Left lobe of liver (tissue), 2 donors: Measurements from ENCODE around the gene NRARP. TPM values are rescaled to one million over a fixed set of nuclear protein-coding genes. Genes with fewer than 3 reads are reported as not detected.
A peak's percentile ranks its signal among the peaks of the same experiment; 100 is the strongest.

Experiments
- ATAC-seq: fragments of 200-7000 bp; cut with Tn5 transposase; one replicate; pipeline ENCODE4 v1.9.1; 2020; ENCODE audit warnings: mild to moderate bottlenecking, moderate library complexity
- DNase-seq: peaks from one replicate; pipeline ENCODE4 v3.0.0-alpha.2; 2020; ENCODE audit warnings: low spot score
- total RNA-seq: library from RNA; stranded (reverse); gene quantifications from one replicate; pipeline ENCODE4 v1.2.1, GENCODE V29; 2021
- donor health status: DM: no; HTN: no; CAD: no; lungs with moderate emphysema.
- donor health status: DM: no; HTN: yes; CAD: no.

Gene NRARP
- total RNA-seq, 1 donor from 2014 or later, result 1.3 TPM

DNA sequence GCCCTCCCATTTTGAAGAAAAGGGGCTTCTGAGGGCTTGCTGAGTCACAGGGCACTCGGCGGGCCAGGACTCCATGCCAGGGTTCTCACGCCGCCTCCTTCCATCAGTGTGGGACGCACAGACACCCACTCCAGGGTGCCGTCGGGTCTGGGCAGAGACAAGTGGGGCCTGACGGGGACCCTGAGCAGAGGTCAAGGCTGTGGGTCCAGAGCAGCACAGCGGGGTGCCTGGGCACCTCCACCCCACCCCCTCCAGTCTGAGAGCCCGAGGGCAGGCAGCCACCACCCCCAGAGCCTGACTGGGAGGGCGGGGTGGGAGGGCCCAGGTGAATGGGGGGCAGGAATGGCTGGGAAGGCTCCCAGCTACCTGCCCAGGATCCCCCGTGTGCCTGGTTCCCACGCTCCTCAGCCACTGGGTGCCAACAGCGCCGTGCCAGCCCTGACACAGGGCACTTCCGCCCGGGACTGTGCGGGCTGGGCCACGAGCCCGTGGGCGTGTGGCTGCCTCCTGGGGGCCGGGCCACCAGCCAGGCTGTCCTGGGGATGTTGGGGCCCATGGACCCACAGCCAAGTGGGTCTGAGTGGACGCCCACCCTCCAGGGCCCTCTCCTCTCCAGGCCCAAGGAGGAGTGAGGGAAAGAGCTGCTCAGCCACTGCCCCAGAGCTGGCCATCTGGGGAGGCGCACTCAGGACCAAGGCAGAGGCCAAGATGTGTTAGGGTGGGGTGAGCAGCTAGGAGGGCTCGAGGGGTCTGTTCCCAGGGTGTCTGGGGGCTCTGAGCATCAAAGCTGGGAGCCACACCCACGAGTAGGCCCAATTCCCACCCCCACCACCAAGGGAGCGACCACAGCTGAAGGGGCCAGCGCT lies 10.1 kb upstream of the NRARP start:
- DNase-seq (no peak), ATAC-seq (no peak)

DNA sequence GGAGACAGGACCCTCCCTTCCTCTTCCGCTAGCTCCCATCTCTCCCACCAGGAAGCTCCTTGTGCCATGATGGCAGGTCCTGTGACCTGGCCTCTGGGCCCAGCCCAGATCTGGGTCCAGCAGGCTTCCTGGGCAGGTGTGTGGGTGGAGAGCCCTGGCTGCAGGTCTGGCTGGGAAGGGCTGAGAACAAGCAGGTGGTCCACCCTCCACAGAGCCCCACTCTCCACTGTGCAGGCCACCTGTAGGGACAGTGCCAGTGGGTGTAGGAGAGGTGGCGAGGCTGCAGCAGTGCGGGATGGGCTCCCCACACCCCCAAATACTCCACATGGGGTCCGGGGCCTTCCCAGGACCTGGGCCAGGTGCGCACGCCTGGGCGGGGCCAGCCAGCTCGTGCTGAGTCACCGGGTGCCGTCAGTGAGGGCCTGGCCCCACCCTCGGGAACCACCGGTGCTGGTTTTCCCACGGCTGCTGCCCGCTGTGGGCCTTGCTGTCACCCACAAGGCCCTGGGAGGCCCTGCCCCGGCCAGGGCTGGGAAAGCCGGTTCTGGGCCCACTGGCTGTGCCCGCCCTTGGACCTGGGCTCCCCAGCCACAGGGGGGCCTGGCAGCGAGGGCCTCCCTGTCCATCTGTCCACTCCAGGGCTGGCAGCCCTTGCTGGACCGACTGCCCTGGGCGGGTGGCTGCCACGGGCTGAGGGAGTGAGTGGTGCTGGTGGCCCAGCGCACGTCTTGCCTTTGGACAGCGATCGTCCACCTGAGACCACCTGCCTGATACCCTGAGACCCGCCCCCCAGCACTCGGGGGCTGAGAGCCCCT lies 9.3 kb upstream of the NRARP start:
- DNase-seq (peak; percentile 45), ATAC-seq (no peak)

DNA sequence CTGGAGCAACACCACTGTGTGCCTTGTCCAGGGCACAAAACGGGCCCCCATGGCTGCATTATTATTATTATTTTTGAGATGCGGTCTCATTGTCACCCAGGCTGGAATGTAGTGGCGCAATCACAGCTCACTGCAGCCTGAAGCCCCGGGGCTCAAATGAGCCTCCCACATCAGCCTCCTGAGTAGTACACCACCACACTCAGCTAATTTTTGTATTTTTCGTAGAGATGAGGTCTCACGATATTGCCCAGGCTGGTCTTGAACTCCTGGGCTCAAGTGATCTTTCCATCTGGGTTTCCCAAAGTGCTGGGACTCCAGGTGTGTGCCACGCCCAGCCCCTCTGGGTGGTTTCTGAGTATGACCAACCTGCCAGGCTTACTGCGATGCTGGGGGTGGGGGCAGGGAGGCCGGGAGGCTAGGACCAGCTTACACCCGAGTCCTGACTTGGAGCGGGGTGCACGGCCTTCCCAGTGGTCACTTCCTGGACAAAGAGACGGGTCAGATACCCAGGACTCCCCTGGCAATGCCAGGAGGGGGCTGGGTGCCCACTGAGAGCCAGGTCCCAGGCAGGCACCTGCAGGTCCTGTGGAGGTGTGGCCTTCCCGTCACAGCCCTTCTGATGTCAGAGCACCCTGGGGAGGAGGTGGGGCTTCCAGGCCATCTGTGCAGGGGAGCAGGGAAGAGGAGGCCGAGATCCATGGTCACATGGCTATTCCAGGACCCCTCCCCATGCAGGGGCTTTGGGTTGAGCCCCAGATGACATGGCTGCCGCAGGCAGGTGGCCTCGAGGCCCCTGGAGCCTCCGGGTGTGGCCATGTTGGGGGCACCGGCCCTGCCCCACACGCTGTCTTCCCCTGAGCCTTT lies 8.3 kb upstream of the NRARP start:
- no peak for ATAC-seq
- peak; percentile 44 for DNase-seq

DNA sequence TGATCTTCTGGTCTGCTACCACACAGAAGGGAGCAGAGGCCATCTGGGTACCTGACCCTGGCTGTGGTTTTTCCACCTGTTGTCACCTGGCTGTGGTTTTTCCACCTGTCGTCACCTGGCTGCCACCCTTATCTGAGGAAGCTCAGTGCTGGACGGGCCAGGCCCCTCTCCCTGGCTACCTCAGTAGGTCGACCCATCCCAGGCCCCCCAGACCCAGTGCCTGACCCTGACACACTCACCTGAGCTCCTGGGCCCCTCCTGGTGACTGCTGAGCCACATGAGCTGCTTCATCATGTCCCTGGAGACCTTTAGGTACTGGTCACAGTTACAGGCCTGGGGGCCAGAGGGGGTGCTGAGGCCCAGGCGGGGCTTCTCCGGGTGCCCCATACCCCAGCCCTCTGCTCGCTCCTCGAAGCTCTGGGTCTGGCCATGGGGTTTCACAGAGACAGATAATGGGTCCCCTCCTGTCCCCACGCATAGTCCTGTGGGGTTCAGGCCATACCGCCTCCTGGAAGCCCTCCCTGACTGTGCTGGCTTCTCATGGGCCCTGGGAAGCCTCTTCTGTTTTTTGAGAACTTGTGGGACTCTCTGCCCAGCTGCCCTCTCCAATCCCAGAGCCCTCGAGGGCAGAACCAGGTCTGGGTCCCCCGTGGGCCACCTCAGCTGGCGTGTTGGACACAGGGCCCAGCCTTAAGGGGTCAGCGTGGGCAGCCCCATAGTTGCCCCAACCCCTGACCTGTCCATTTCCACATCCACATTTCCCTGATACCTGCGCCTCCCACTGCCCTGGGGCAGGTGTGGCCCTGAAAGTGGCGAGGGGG lies 7.5 kb upstream of the NRARP start:
- no peak for DNase-seq
- no peak for ATAC-seq

DNA sequence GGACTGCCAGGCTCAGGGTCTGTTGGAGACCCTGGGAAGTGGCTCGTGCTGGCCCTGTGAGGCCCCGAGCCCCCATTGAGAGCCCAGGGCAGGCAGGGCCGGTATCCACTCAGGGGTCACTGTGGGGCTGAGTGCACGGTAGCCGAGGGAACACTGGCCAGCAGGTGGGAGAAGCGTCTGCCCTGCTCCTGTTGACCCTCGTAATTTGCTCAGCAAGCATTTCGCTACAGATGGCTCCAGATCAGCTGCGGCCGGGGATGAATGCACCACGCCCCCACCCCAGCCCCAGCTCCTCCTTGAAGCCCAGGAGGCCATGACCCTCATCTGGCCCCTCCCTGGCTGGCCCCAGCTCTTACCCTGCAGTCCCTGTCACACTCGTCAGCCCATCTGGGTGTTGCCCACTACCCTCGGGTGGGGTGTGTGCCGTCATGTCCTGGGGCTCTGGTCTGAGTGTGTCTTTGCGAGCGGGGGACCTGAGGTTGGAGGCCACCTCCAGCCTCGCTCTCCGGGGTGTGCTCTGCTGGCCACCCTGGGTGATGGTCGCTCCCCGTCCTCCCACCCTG lies 6.1 kb upstream of the NRARP start:
- DNase-seq (no peak), ATAC-seq (no peak)

DNA sequence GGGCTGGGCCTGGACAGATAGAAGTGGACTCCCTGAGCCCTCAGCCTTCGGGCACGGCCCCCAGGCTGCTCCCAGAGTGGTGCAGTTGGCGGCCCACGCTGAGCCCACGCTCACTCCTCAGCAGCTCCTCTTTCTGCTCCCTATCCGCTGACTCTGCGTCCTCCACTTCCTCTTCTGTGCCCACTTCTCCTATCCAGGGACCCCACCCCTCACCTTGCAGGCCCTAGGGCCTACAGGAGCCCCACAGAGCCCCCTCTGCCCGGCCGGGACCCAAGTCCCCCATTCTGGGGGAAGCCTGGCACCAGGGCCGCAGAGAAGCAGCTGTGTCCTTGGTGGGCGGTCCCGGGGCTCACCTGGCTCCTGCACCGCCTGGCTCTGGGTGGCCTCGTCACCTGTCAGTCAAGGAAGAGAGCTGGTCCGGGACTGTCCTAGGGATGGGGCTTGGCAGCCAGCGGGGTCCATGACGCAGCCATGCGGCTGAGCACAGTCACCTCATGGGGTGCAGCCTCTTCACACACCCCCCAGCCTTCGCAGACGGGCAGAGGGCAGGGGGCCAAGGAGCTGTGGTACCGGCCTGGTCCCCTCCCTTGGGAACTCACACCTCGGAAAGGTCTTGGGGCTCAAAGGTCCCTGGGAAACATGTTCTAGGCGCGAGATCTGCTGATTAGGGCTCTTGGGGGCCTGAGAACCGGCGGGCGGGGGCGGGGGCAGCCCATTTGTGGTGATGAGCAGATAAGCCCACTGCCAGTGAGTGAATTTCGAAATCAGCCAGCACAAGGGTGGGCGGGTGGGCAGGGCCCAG lies 5.4 kb upstream of the NRARP start:
- ATAC-seq, result no peak

DNA sequence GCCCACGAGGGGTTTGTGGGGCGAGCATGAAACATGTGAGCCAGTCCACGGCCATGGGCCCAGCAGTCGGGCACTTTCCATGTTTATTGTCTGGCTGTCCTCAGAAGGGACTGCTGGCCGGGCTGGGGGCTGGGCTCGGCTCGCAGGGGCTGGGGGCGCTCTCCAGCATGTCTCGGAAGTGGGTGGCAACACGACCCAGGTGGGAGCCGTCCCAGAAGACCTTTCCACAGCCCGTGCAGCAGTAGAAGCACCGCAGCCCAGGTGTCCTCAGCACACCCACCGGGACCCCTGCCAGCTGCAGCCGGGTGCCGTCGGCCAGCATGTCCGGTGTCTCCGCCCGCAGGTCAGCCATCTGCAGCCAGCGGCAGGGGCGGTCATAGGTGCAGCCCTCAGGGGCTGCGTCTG lies 4.8 kb upstream of the NRARP start:
- DNase-seq, result peak; percentile 48
- peak; percentile 5 for ATAC-seq

More for the DNA sequence above, 5.4 kb upstream of the NRARP start:
- DNase-seq, result peak; percentile 45

DNA sequence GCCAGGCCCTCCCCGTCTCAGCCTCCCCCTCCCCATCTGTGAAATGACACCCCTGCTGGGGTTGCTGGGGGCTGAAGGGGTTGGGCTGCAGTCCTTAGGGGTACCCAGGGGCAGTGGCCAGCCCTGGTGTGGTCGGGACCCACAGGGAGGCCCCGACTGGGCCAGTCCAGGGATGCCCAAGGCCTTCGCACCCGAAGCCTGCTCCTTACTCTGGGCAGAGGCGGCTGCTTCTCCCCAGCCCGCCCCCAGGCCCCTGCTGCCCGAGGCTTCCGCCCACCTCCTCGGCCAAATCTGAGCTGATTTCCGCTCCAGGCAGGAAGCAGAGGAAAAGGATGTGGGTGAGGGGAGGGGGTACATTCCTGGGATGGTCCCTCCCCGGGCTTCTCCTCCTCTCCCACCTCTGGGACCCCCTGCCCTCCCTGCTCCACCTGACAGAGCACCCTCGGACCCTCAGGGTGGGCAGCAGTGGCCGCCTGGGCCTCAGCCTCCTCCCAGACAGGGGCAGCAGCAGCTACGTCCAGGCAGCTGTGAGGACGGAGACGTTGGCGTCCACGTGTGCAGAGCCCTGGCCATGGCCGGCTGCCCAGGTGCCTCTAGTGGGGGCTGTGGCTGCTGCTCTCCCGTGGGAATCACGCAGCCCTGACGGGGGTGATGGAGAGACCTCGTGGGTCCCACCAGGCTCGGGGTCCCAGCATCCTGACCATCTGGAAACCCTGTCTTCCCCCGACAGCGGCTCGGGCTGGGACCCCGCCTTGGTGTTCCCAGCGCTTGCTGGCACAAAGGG lies 4.2 kb upstream of the NRARP start:
- ATAC-seq, result peak; percentile 7

DNA sequence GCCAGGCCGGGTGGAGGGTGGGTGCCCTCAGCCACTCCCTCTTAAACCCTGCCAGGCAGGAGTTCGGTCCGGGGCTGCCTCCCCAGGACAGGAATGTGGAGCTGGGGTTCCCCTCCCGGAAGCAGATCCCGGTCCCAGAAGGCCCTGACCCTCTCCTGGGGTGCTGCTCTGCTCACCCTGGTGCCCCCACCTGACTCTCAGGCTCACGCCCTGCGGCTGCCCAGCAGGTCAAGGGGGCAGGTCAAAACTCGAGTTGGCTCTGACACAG lies 3.7 kb upstream of the NRARP start:
- peak; percentile 51 for DNase-seq
- ATAC-seq, result no peak

More for the DNA sequence above, 4.2 kb upstream of the NRARP start:
- DNase-seq, result peak; percentile 49

DNA sequence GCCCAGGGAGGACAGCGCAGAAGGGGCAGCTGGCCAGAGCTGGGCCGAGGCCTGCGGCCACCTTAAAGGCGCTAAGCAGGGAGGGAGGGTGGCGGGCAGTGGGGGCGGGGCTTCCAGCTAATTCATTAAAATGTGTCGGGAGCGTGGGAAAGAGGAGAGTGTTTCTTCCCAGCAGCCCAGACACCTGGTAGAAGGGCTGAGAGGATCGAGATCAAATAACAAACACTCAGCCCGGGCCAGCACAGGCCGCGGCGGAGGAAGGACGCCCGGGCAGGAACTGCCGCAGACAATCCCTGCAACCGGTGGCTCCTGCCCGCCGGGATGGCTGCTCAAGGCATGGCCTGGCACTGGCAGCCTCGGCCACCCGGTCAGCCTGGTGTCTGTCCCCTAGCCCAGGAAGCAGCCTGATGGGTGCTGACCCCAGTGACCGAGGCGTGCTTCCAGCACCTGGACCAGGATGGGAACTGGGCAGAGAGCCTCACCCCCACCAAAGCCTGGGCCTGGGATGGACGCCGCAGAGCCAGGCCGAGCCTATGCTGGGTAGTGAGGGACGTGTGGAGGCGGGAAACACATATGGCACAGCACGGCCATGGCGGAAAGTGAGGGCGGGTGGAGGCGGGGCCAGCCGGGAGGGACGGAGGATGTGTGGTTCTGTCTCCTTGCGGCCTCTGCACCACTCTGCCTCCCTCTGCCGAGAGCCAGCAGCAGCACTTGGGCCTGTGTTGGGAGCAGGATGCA lies 3.2 kb upstream of the NRARP start:
- ATAC-seq (peak; percentile 31), DNase-seq (peak; percentile 48)

DNA sequence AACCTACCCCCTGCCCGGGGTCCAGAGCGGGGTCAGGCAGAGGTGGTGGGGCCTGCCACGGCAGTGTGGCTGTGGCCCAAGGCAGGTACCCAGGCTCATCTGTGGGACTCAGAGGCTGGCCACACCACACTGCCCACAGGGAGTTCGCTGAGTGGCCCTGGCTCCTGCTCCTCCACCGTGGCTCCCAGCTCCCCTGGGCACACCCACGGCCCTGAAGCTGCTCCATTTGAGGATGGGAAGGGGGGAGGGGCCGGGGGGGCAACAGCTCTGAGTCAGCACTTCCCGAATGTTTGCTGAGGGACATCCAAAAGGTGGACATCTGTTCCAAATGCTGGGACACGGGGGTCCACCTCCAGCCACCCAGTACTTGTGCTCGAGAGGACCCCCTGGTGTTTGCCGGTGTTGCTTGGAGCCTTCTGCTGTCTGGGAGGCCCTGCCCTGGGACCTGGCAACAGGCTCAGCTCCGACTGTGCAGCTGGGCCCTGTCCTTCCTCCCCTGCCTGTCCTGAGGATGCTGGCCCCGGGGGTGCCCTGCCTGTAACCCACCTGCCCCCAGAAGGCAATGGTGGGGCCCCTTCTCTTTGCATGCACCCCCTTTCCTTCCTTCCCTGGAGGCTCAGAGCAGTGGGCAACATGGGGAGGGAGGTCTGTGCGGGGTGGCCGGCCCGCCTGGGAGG lies 2.5 kb upstream of the NRARP start:
- ATAC-seq (no peak), DNase-seq (peak; percentile 44)

DNA sequence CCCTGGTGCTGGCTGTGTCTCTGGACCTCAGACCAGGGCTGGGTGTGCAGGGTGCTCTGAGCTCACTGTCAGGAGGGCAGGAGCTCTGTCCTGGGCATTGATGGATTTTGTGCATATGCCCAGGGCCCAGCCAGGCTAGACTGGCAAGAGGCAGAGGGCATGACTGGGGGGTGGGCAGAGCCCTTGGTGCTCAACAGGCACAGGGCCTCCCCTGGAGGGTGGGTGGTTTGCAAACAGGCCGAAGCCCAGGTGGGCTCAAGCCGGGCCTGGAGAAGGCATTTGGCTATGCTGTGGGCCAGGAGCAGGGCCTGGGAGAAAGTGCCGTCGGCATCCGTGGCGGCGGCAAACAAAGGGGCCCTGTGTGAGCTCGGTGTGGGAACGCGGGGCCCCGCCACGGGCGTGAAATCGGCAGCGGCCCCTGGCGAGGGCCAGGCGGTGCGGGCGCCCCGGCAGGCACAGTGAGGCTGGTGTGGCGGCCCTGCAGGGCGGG lies 1.9 kb upstream of the NRARP start:
- no peak for ATAC-seq

DNA sequence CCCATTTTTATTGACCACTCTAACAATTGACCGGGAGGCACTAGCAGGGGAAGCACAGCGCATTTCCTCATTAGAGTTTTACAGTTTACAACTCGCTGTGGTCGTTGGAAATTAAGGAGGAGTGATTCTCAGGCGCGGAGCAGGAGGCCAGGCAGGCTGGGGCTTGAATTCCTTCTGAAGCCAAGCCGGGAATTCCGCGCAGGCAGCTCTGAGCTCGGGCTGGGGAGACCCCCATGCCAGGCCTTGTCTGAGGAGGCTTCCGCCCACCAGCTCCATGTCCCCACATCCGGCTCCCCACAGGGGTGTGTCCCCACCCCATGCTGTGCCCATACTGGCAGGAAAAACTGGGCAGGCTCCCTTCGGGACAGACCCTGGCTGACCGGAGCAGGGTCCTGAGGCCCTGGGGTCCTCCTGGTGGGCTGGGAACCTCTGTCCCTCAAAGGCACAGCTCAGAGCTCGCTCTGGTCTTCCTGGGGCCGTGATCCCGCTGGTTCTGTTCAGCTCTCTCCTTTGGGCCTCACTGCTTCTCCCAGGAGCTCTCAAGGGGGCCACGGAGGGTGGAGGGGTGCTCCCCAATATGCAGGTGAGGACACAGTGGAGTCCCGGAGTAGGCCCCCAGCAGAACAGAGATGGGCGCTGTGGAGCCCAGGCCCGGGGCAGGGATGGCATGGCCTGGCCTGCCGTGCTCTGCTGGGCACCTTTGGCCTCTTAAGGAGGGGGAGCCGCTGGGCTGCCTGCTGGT lies 1.3 kb upstream of the NRARP start:
- DNase-seq (no peak), ATAC-seq (no peak)

More for the DNA sequence above, 1.9 kb upstream of the NRARP start:
- DNase-seq, result no peak

DNA sequence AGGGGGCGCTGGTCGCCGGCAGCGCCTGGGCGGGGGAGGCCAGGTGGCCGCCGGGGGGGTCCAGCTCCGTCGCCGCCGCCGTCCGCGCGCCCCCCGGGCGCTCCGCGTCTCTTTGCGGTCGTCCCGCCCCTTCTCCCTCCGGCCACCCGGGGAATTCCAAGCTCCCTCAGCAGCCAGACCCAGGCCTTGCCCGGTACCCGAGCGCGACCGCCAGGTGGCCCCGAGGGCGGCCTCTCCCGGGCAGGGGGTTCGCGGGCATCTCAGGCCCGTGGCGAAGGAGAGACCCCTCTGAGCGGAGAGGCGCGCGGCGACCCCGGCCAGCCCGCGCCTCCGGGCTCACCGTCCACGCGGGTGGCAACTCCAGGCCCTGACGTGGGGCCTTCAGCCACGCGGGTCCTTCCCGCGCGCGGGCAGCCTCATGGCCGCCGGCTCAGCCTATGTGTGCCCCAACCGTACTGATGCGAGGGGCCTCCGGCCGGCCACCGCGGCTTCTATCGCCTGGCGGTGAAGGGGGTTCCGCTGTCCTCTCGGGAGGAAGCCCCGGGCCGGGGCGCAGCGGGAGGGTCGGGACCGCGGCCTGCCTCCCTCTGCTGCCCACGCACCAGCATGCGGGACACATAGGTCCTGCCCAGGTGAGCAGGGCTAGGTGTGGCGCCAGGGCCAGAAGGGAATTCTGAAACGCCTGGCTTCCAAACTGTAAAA lies 529 bp upstream of the NRARP start:
- ATAC-seq (no peak), DNase-seq (no peak)

DNA sequence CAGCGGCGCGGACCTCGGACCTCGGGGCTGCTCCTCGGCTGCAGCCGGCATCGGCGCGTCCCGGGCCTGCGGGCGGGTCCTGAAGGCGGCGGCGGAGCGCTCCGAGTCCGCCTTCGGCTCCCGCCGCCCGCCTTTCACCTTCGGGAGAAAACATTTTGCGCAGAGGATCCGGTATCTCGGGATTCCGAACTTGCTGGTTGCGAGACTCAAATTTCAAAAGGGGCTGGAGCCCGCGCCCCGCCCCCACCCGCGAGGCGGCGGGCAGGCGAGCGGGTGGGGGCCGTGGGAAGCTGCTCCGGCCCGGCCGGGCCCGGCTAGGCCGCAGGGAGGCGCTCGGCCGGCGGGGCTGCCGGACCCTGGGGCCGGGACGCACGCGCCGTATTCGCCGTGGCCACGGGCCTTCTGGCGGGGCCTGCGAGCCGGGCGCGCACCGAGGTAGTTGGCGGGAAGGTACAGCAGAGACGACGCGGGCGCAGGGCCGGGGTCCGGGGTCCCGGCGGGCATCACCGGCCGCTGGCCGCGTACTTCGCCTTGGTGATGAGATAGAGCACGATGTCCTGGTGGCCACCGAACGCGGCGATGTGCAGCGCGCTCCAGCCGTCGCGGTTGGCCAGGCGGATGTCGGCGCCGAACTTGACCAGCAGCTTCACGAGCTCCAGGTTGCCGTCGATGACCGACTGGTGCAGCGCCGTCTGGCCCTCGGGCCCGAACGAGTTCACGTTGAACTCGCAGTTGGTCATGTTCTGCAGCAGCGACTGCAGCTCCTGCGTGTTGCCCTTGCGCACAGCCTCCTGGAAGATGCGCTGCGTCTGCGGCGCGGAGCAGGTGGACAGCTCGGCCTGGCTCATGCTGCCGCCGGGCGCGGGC lies 757 bp downstream of the NRARP start:
- ATAC-seq (peak; percentile 24), DNase-seq (no peak)
